Astrocyte of the spinal cord (primary cell): ENCODE results near the gene SUDS3.

Experiments used
- DNase-seq: peaks from one replicate; pipeline ENCODE4 v3.0.0; 2011; ENCODE audit warnings: low read depth, low spot score
- H3K4me3 ChIP-seq: 2 replicates; pipeline ENCODE4 v1.5.1; 2011; ENCODE audit warnings: low read depth, mild to moderate bottlenecking, low read length, moderate library complexity
- CTCF ChIP-seq: IDR thresholded peaks from 2 replicates; pipeline ENCODE4 v1.5.1; 2012; ENCODE audit warnings: low read depth, mild to moderate bottlenecking, low read length, inconsistent platforms
- in situ Hi-C: cut with HindIII; loops from 2 replicates; pipeline ENCODE4 v1.10.0; 2017; ENCODE audit warnings: low sequenced_read_pairs

Gene SUDS3

GRCh38 chr12:118372541-118373495, 3.5 kb upstream of the SUDS3 start, which contains the start of gene TAOK3:
Gene TAOK3 (minus strand): TSS chr12:118372907. CDS start chr12:118255567, 117,340 bp downstream.
- no peak for TF ChIP-seq CTCF
- in situ Hi-C loops, result loop anchor here (10.0 kb wide), 1 partner anchor 188 kb away; no protein-coding TSS in a partner anchor
- DNase-seq, result peak; percentile 99
- H3K4me3 ChIP-seq, result peak within 1 kb of the TSS; percentile 89

- no peak for DNase-seq
- TF ChIP-seq CTCF, result no peak
- in situ Hi-C loops, result loop anchor here (10.0 kb wide), 1 partner anchor 189 kb away; no protein-coding TSS in a partner anchor
- peak overlapping the region; percentile 79 for H3K4me3 ChIP-seq
Measured at GRCh38 chr12:118373616-118374015, 2.7 kb upstream of the SUDS3 start.

- TF ChIP-seq CTCF, result no peak
- no peak for DNase-seq
- no peak overlapping the region for H3K4me3 ChIP-seq
- in situ Hi-C loops, result loop anchor here (10.0 kb wide), 1 partner anchor 189 kb away; no protein-coding TSS in a partner anchor
Measured at GRCh38 chr12:118374126-118374725, 2.1 kb upstream of the SUDS3 start.

GRCh38 chr12:118374909-118375308, 1.4 kb upstream of the SUDS3 start:
- in situ Hi-C loops, result loop anchor here (10.0 kb wide), 1 partner anchor 190 kb away; no protein-coding TSS in a partner anchor
- DNase-seq, result no peak
- no peak for TF ChIP-seq CTCF
- no peak overlapping the region for H3K4me3 ChIP-seq

- TF ChIP-seq CTCF, result no peak
- no peak overlapping the region for H3K4me3 ChIP-seq
- in situ Hi-C loops, result loop anchor here (10.0 kb wide), 1 partner anchor 191 kb away; no protein-coding TSS in a partner anchor
- DNase-seq, result no peak
Measured at GRCh38 chr12:118375348-118375747, 1.0 kb upstream of the SUDS3 start.

- in situ Hi-C loops, result loop anchor here (10.0 kb wide), 1 partner anchor 192 kb away; no protein-coding TSS in a partner anchor
- TF ChIP-seq CTCF, result no peak
Measured at GRCh38 chr12:118377021-118377883, 897 bp downstream of the SUDS3 start.

More at GRCh38 chr12:118377021-118377883, 897 bp downstream of the SUDS3 start:
- H3K4me3 ChIP-seq, result peak overlapping the region; percentile 90
- no peak for DNase-seq
